Pancreas (tissue), 10 donors: ENCODE measurements around the gene GRK2. TPM values are rescaled to one million over a fixed set of nuclear protein-coding genes. Genes with fewer than 3 reads are reported as not detected.
"Not testable (repeated sequence)": the region's sequence is repeated elsewhere in the genome, so short reads cannot be mapped to it uniquely, and the experiment has no call there.

Experiments used
- ATAC-seq, 4 donors: fragments of 200-7000 bp; cut with Tn5 transposase; one replicate each; pipeline versions ENCODE4 v1.8.0 to v1.9.1; 2020; ENCODE audit warnings: mild to moderate bottlenecking in 4 of 4, moderate library complexity in 4 of 4
- DNase-seq, 6 donors: peaks; one replicate each; pipeline ENCODE4 v3.0.0-alpha.2; 2020
- FAIRE-seq: peaks from 2 replicates; lab custom pipeline; 2012; peaks lifted over from hg19 to GRCh38; lab: Jason Lieb, UNC
- H3K27ac ChIP-seq, 4 donors: fragments of 200-600 bp; sonication (generic); 1 replicate in 3 of 4; 2 replicates in 1 of 4; pipeline versions ENCODE4 v1.5.0 to v1.8.0; 2020
- H3K27me3 ChIP-seq, 4 donors: fragments of 200-600 bp; one replicate each; pipeline ENCODE4 v1.8.0; 2021
- H3K36me3 ChIP-seq, 3 donors: fragments of 200-600 bp; sonication (generic) in 1 of 3; one replicate each; pipeline versions ENCODE4 v1.5.0 to v1.8.0; 2020 to 2021
- H3K4me1 ChIP-seq, 3 donors: fragments of 200-600 bp; one replicate each; pipeline ENCODE4 v1.8.0; 2021
- H3K4me3 ChIP-seq, 4 donors: fragments of 200-600 bp; sonication (generic) in 2 of 4; one replicate each; pipeline versions ENCODE4 v1.5.0 to v1.8.0; 2020 to 2021
- H3K9me3 ChIP-seq, 4 donors: fragments of 200-600 bp; one replicate each; pipeline ENCODE4 v1.8.0; 2021
- WGBS, 2 donors: extraction: QIAGEN DNeasy Blood & Tissue Kit; methylation state at CpG; one replicate each; pipeline ENCODE4 v1.1.7; 2013; 5-methylcytosine and 5-hydroxymethylcytosine counted together
- intact Hi-C, 3 donors: fragments of 100-400 bp; cut with DNase I; formaldehyde crosslinking; loops; one replicate each; pipeline versions ENCODE4 v1.11.1 to v1.14.2; 2022
- polyA plus RNA-seq, 2 donors: library from polyadenylated mRNA; stranded (reverse); fragments of 200-250 nt; gene quantifications; one replicate each; pipeline ENCODE4 v1.2.3, GENCODE V29; 2013
- total RNA-seq, 6 donors: library from RNA; stranded (reverse); fragmentation: NEBNext Ultra II Directional in 4 of 6; extraction: Animal tissue kit (Norgen Biotek cat#: 25700) in 4 of 6; gene quantifications; one replicate each; pipeline versions ENCODE4 v1.2.1 to v1.2.4, GENCODE V29; 2021 to 2023
- TF ChIP-seq, protein P1 (sequence below), 4 donors: fragments of 200-600 bp; sonication (generic) in 3 of 4; IDR thresholded peaks; one replicate each; pipeline versions ENCODE4 v1.5.0 to v1.8.0; 2021; ENCODE audit warnings: antibody characterized with exemption in 4 of 4
- donor health status: healthy with polysubstance abuse.
- donor health status: DM: no; HTN: no; CAD: no; lungs with moderate emphysema.
- donor health status: DM: no; HTN: no; CAD: no.
- donor health status: control.
- donor health status: control.
- donor health status: Bipolar disorder and iron deficiency.
- donor health status: DM: yes; HTN: yes; CAD: no.
- donor health status: DM: no; HTN: no; CAD: no.
- donor health status: DM: no; HTN: no; CAD: no.
- donor health status: DM: yes; HTN: yes; CAD: no.

The GRK2 gene
- total and polyA plus RNA-seq, 8 donors = 19.1 to 60.6 (median 24.2) TPM

DNA sequence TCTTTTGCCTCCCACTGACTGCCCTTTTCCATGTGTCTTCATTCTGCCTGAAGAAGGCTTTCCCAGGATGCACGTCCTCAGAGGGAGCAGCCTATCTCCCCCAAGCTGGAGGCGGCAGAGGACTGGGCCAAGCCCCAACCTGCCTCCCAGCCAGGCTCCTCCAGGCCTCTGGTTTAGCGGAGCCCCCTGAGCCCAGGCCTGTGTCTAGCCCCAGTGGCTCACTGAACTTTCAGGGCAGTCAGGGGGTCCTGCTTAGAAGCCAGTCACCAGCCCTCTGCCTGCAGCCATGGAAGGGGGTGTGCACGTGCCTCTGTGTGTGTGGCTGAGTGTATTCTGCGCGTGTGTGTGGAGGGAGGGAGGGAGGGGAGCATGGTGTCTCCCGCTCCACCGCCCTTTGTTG is 10.4 kb upstream of the GRK2 start:
- TF ChIP-seq, protein P1, sequence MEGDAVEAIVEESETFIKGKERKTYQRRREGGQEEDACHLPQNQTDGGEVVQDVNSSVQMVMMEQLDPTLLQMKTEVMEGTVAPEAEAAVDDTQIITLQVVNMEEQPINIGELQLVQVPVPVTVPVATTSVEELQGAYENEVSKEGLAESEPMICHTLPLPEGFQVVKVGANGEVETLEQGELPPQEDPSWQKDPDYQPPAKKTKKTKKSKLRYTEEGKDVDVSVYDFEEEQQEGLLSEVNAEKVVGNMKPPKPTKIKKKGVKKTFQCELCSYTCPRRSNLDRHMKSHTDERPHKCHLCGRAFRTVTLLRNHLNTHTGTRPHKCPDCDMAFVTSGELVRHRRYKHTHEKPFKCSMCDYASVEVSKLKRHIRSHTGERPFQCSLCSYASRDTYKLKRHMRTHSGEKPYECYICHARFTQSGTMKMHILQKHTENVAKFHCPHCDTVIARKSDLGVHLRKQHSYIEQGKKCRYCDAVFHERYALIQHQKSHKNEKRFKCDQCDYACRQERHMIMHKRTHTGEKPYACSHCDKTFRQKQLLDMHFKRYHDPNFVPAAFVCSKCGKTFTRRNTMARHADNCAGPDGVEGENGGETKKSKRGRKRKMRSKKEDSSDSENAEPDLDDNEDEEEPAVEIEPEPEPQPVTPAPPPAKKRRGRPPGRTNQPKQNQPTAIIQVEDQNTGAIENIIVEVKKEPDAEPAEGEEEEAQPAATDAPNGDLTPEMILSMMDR (IDR thresholded peaks at IDR 0.05) = no peak
- ATAC-seq = no peak
- DNase-seq = peak in 1 of 6 donors; percentile 45
- no peak for FAIRE-seq
- no peaks in the 10 kb centered on the region for H3K4me1 ChIP-seq
- intact Hi-C loops = loop anchor here in 1 of 3 donors (10.0 kb wide), 1 partner anchor 129 kb away; no protein-coding TSS in a partner anchor
- H3K27ac ChIP-seq = no peak overlapping the region
- no peaks in the 10 kb centered on the region for H3K27me3 ChIP-seq
- H3K4me3 ChIP-seq = no peak overlapping the region
- no peaks in the 10 kb centered on the region for H3K9me3 ChIP-seq
- WGBS, 2 donors = 90% methylated on average over 8 of the region's 8 CpGs
- peaks cover 6 to 51% (median 30%) of the 10 kb centered on the region in 3 donors for H3K36me3 ChIP-seq

DNA sequence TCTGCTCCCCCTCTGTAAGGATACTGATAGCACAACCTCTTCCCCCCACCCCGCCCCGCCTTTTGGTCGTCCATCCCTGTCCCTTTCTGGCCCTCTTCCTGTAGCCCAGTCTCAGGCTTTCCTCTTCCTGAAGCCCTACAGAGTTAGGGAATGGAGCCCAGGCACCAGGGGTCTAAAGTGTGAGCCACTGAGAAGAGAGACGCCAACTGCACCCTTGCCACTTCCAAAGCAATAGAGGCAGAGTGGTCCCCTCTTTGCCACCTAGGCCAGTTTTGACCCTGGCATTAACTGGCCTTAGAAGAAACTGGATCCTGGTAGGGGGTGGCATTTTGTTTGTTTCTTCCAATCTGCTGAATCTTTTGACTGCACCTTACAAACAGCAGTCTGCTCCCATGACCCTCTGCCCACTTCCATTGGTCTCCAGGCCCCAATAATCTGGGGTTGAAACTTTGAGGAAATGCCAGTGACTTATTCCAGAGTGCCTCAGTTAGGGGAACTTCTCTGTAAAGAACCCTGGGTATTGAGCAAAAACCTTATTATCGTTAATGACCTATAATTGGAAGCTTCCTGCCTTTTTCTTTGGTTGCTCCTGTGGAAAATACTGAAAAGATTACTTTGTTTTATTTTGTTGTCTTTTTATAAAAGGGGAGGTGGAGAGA is 9.7 kb upstream of the GRK2 start:
- TF ChIP-seq, protein P1 (IDR thresholded peaks at IDR 0.05) = no peak
- FAIRE-seq (no peak), ATAC-seq (no peak), DNase-seq (peak in 1 of 6 donors; percentile 7)
- H3K4me1 ChIP-seq = no peaks in the 10 kb centered on the region
- H3K27ac ChIP-seq = no peak overlapping the region
- 79 to 81% methylated on average over 5 of the region's 5 CpGs for WGBS, 2 donors
- peaks cover 6 to 44% (median 30%) of the 10 kb centered on the region in 3 donors for H3K36me3 ChIP-seq
- H3K4me3 ChIP-seq = no peak overlapping the region
- no peaks in the 10 kb centered on the region for H3K9me3 ChIP-seq
- no peaks in the 10 kb centered on the region for H3K27me3 ChIP-seq
- intact Hi-C loops = loop anchor here in 1 of 3 donors (10.0 kb wide), 1 partner anchor 128 kb away; no protein-coding TSS in a partner anchor

DNA sequence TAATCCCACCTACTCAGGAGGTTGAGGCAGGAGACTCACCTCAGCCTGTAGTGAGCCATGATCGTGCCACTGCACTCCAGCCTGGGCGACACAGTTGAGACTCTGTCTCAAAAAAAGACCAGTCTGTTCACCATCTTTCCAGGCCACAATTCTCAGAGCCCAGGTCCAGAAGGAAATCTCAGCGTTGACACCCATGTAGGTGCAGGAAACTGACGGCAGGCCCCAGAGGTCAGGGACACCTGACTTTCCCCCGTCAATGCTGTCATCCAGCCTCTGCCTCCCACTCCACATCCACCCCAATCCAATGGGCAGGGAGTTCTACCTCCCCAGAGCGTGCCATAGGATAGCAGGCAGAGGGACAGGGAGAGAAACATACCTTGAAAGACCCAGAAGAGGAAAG is 5.9 kb upstream of the GRK2 start:
- TF ChIP-seq, protein P1 (IDR thresholded peaks at IDR 0.05) = no peak
- FAIRE-seq (no peak), DNase-seq (no peak), ATAC-seq (no peak)
- no peaks in the 10 kb centered on the region for H3K27me3 ChIP-seq
- peaks cover under 1 to 7% (median 6%) of the 10 kb centered on the region in 3 donors for H3K36me3 ChIP-seq
- intact Hi-C loops = no loop called here
- no peaks in the 10 kb centered on the region for H3K4me1 ChIP-seq
- H3K9me3 ChIP-seq = no peaks in the 10 kb centered on the region
- no peak overlapping the region for H3K27ac ChIP-seq
- no peak overlapping the region for H3K4me3 ChIP-seq
- 70 to 85% methylated on average over 6 of the region's 6 CpGs for WGBS, 2 donors

DNA sequence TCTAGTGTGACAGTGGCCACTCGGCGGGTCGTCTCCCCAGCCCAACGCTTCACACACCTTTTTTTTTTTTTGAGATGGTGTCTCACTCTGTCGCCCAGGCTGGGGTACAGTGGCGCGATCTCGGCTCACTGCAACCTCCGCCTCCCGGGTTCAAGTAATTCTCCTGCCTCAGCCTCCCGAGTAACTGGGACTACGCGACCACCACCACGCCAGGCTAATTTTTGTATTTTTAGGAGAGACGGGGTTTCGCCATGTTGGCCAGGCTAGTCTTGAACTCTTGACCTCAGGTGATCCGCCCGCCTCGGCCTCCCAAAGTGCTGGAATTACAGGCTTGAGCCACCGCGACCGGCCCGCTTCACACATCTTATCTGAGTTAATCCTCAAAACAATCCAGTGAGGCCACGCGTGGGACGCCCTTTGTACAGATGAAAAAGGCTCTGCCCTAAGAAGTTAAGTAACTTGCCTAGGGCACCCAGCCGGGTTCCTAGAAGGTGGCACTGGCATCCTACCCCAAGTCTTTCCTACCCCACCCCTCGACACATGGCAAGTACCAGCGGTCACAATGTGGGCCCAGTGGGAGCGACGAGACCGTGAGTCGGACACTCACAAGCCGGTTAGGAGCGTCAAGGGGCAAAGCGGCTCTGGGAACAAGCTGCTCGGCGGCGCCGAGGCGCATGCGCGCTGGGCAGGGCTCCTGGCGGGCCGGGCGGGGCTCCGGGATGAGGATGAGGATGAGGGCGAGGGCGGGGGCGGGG is 5.2 kb upstream of the GRK2 start:
- FAIRE-seq, H3K4me1 ChIP-seq, H3K36me3 ChIP-seq, H3K9me3 ChIP-seq, intact Hi-C loops, H3K27me3 ChIP-seq, H3K27ac ChIP-seq: not testable (repeated sequence)
- DNase-seq (peak in 4 of 6 donors; percentile 35 to 84 (median 72)), ATAC-seq (peak; percentile 7 to 28 (median 16))
- WGBS, 2 donors = 24 to 25% methylated on average over 50 of the region's 50 CpGs
- peak overlapping the region in 2 of 4 donors; percentile 8 to 30 for H3K4me3 ChIP-seq

DNA sequence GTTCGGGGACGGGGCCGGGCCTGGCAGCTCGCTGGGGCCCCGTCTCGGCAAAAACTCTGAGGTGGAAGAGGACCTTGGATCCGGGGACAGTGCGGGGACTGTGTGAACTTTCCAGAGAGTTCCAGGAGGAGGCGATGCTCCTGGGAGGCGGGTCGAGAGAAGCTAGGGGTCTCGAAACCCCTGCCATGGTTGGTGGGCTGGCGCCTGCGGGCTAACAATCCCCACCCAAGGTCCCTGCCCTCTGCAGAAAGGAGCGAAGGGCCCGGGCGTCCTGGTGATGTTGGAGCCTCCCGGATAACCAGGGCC is 4.7 kb upstream of the GRK2 start:
- peak in 1 of 4 donors; percentile 1 for ATAC-seq
- Histone ChIP-seq H3K36me3 (no peaks in the 10 kb centered on the region), H3K4me3 (peak overlapping the region in 2 of 4 donors; percentile 8 to 30), H3K9me3 (no peaks in the 10 kb centered on the region), H3K27ac (no peak overlapping the region), H3K4me1 (peaks cover 0 to 4% (median 3%) of the 10 kb centered on the region in 3 donors), H3K27me3 (no peaks in the 10 kb centered on the region)
- intact Hi-C loops = no loop called here
- TF ChIP-seq, protein P1 (IDR thresholded peaks at IDR 0.05) = no peak
- 18 to 19% methylated on average over 18 of the region's 18 CpGs for WGBS, 2 donors
- peak in 1 of 6 donors; percentile 56 for DNase-seq
- no peak for FAIRE-seq
